Fibroblast of skin of left quadriceps (primary cell): ENCODE results near the gene FRG2C.
A peak's percentile ranks its signal among the peaks of the same experiment; 100 is the strongest.
"Not testable (repeated sequence)": the region's sequence is repeated elsewhere in the genome, so short reads cannot be mapped to it uniquely, and the experiment has no call there.

ENCODE experiments used
- DNase-seq, 2 experiments: peaks; one replicate each; pipeline ENCODE4 v3.0.0-alpha.2; 2013; ENCODE audit warnings: low read depth in 2 of 2

FRG2C gene

GRCh38 chr3:75669348-75670297 is 5.5 kb downstream of the FRG2C start:
- not testable (repeated sequence) for DNase-seq

- peak; percentile 59 to 68 for DNase-seq
Observed at GRCh38 chr3:75670298-75671286, 6.5 kb downstream of the FRG2C start.

GRCh38 chr3:75671287-75672139 is 7.4 kb downstream of the FRG2C start:
- DNase-seq, result not testable (repeated sequence)

- DNase-seq, result not testable (repeated sequence)
Observed at GRCh38 chr3:75672140-75672775, 8.1 kb downstream of the FRG2C start.

GRCh38 chr3:75683965-75684364 is 19.8 kb downstream of the FRG2C start:
- DNase-seq, result not testable (repeated sequence)

GRCh38 chr3:75687323-75687722 is 23.2 kb downstream of the FRG2C start:
- DNase-seq, result no peak

- no peak for DNase-seq
Observed at GRCh38 chr3:75692061-75692460, 27.9 kb downstream of the FRG2C start.
